K562 (cell line): ENCODE measurements around the gene RASGRP4. TPM values are rescaled to one million over a fixed set of nuclear protein-coding genes. Genes with fewer than 3 reads are reported as not detected.

Experiments
- ATF1 ChIP-seq, 2 experiments: fragments of 450-650 bp in 1 of 2; IDR thresholded peaks; 2 replicates each; pipeline ENCODE4 v1.6.1; 2016; ENCODE audit warnings: missing compliant biosample characterization in 1 of 2, missing genetic modification characterization in 1 of 2
- ATF4 ChIP-seq: fragments of 450-650 bp; formaldehyde crosslinking; IDR thresholded peaks from 2 replicates; pipeline ENCODE4 v1.4.0; 2022; ENCODE audit warnings: mild to moderate bottlenecking, moderate library complexity
- CBX1 ChIP-seq: sonication (generic); IDR thresholded peaks from 2 replicates; pipeline ENCODE4 v1.6.1; 2016; ENCODE audit warnings: antibody characterized with exemption, low read depth, mild to moderate bottlenecking
- EHMT2 ChIP-seq: fragments of 450-650 bp; IDR thresholded peaks from 2 replicates; pipeline ENCODE4 v1.6.1; 2018; ENCODE audit warnings: antibody characterized with exemption
- FOS ChIP-seq: IDR thresholded peaks from 3 replicates; pipeline ENCODE4 v1.6.1; 2011; ENCODE audit not compliant: insufficient read length; ENCODE audit errors: extremely low read depth
- FOXP4 ChIP-seq: sonication (generic); formaldehyde crosslinking; IDR thresholded peaks from 2 replicates; pipeline ENCODE4 v1.8.0; 2022; ENCODE audit warnings: mild to moderate bottlenecking, missing genetic modification reagents, borderline replicate concordance
- HDAC1 ChIP-seq, 2 experiments: fragments of 450-650 bp; IDR thresholded peaks; 2 replicates each; pipeline ENCODE4 v1.6.1; 2016 to 2017; ENCODE audit warnings: inconsistent platforms in 1 of 2, mild to moderate bottlenecking in 1 of 2, moderate library complexity in 1 of 2
- HDAC2 ChIP-seq: fragments of 450-650 bp; IDR thresholded peaks from 2 replicates; pipeline ENCODE4 v1.6.1; 2016; ENCODE audit warnings: mild to moderate bottlenecking
- PHF8 ChIP-seq: fragments of 200-600 bp; sonication (generic); IDR thresholded peaks from 2 replicates; pipeline ENCODE4 v1.6.1; 2012; ENCODE audit warnings: mixed run types, mild to moderate bottlenecking, inconsistent platforms, low read length, moderate library complexity, borderline replicate concordance
- RBFOX2 ChIP-seq: fragments of 200-400 bp; formaldehyde crosslinking; IDR thresholded peaks from 2 replicates; pipeline ENCODE4 v1.6.1; 2017; ENCODE audit warnings: low read depth, mild to moderate bottlenecking, low read length, moderate library complexity
- RBM39 ChIP-seq: fragments of 200-400 bp; formaldehyde crosslinking; optimal IDR thresholded peaks from 2 replicates; pipeline ENCODE3; 2018; ENCODE audit warnings: low read depth, low read length
- SFPQ ChIP-seq: fragments of 200-400 bp; formaldehyde crosslinking; IDR thresholded peaks from 2 replicates; pipeline ENCODE4 v1.6.1; 2017; ENCODE audit warnings: mild to moderate bottlenecking, low read depth, low read length, moderate library complexity
- SIRT6 ChIP-seq: IDR thresholded peaks from one replicate; pipeline ENCODE4 v1.6.1; 2012; ENCODE audit warnings: low read depth, mild to moderate bottlenecking, control low read depth, inconsistent platforms, low read length, moderate library complexity
- TEAD1 ChIP-seq, 2 experiments: fragments of 450-650 bp in 1 of 2; sonication (generic) in 1 of 2; formaldehyde crosslinking; IDR thresholded peaks; 2 replicates each; pipeline versions ENCODE4 v1.4.0 to v1.8.0; 2020 to 2022; ENCODE audit warnings: mild to moderate bottlenecking in 2 of 2, missing genetic modification reagents in 1 of 2
- ZBTB5 ChIP-seq: fragments of 450-650 bp; IDR thresholded peaks from 2 replicates; pipeline ENCODE4 v1.6.1; 2017; ENCODE audit warnings: antibody characterized with exemption
- ZBTB7A ChIP-seq: IDR thresholded peaks from 2 replicates; pipeline ENCODE4 v1.6.1; 2011; ENCODE audit warnings: low read depth, mild to moderate bottlenecking, low read length, moderate library complexity, borderline replicate concordance; ENCODE audit not compliant: control insufficient read depth
- ZNF57 ChIP-seq: fragments of 450-650 bp; formaldehyde crosslinking; IDR thresholded peaks from 2 replicates; pipeline ENCODE4 v1.4.0; 2020; ENCODE audit warnings: mild to moderate bottlenecking, moderate library complexity
- ZNF77 ChIP-seq: fragments of 250-450 bp; sonication (Bioruptor Pico); IDR thresholded peaks from 2 replicates; pipeline ENCODE4 v1.5.0; 2020
- polyA plus RNA-seq, 8 experiments: library from polyadenylated mRNA; depleted of rRNA in 4 of 8; stranded (reverse) in 5 of 8; unstranded in 3 of 8; fragments of >200 nt; fragmentation: Nextera tagmentation in 2 of 8; fragmentation: Illumina TruSeq in 1 of 8; extraction: Ambion mirVana in 2 of 8; extraction: Trizol in 1 of 8; gene quantifications; 2 replicates each; pipeline versions ENCODE4 v1.2.1 to v1.2.3, GENCODE V29; 2011 to 2014; ENCODE audit warnings: inconsistent platforms in 1 of 8, missing spikeins in 1 of 8
- total RNA-seq, 7 experiments: library from RNA; depleted of rRNA in 6 of 7; stranded (reverse); fragments of >200 nt in 6 of 7; fragmentation: Illumina TruSeq in 2 of 7; extraction: Trizol in 2 of 7; gene quantifications; 2 replicates each; pipeline versions ENCODE4 v1.2.1 to v1.2.3, GENCODE V29; 2011 to 2021; ENCODE audit warnings: low replicate concordance in 1 of 7
- TF ChIP-seq, protein P1 (sequence below): IDR thresholded peaks from 3 replicates; pipeline ENCODE4 v1.6.1; 2011; ENCODE audit warnings: borderline replicate concordance, mild to moderate bottlenecking; ENCODE audit not compliant: insufficient read length, insufficient read depth

RASGRP4 gene
- total and polyA plus RNA-seq, 9 of the 15 experiments (the other 6 are each of a cell fraction or from before 2014, with no cell fraction given), result 0.39 to 4.6 (median 3.8) TPM

GRCh38 chr19:38387550-38388348 lies 38.3 kb downstream of the RASGRP4 start, which contains the start of gene GGN (continued):
- TF ChIP-seq, protein P1, sequence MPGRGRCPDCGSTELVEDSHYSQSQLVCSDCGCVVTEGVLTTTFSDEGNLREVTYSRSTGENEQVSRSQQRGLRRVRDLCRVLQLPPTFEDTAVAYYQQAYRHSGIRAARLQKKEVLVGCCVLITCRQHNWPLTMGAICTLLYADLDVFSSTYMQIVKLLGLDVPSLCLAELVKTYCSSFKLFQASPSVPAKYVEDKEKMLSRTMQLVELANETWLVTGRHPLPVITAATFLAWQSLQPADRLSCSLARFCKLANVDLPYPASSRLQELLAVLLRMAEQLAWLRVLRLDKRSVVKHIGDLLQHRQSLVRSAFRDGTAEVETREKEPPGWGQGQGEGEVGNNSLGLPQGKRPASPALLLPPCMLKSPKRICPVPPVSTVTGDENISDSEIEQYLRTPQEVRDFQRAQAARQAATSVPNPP, result no peak
- TF ChIP-seq ZNF57, result no peak
- 0 out of 4 replicates have a peak, but pooled peaks of 1 of the 2 experiments have one; percentile 10 for TF ChIP-seq TEAD1 (CRISPR knock-in tag; IDR thresholded peaks at IDR 0.05)
- TF ChIP-seq SFPQ, result no peak
- TF ChIP-seq RBM39, result no peak
- TF ChIP-seq ATF4 (CRISPR knock-in tag), result no peak
- no peak for TF ChIP-seq ZBTB5
- peak; percentile 80 for TF ChIP-seq ZBTB7A
- no peak for TF ChIP-seq ATF1 (CRISPR knock-in tag; IDR thresholded peaks at IDR 0.05)
- TF ChIP-seq ATF1 (tag; IDR thresholded peaks at IDR 0.05), result peak; percentile 48
- TF ChIP-seq HDAC1 (IDR thresholded peaks at IDR 0.05), result no peak
- TF ChIP-seq CBX1, result no peak
- peak; percentile 52; the same call in 1 of the 2 replicates for TF ChIP-seq PHF8
- peak; percentile 35; the same call in 1 of the 2 replicates for TF ChIP-seq RBFOX2
- no peak for TF ChIP-seq FOXP4 (CRISPR knock-in tag)
- no peak for TF ChIP-seq HDAC2
- no peak for TF ChIP-seq FOS
- TF ChIP-seq EHMT2, result no peak
- TF ChIP-seq SIRT6, result no peak
- TF ChIP-seq ZNF77 (CRISPR knock-in tag), result no peak
